Stimulated activated CD8-positive, alpha-beta memory T cell treated with anti-CD3 and anti-CD28 coated beads, Interleukin-15, amount 100 ng/mL, for 1 hour (primary cell): ENCODE measurements around the gene ZNF407.
"Not testable (repeated sequence)": the region's sequence is repeated elsewhere in the genome, so short reads cannot be mapped to it uniquely, and the experiment has no call there.

Experiments used
- DNase-seq: peaks from one replicate; pipeline ENCODE4 v3.0.0-alpha.2; 2020; ENCODE audit warnings: low read depth

ZNF407 gene

DNA sequence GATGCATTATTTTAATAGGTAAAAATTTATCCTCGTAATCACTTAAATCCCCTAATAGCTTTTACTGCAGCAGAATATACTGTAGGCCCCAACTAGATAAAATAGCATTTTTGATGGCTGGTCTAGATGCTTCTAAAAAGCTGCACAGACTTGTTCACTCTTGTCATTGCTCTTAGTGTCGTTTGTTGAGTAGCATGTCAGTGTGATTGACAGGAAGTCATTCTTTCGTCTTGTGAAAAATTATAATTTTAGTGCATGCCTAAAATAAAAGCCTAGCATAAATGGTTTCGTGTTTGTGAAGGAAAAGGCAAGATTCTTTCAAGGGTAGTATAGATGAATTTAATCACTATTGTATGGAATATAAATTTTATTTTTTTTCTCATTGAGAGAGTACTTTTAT is 336.3 kb downstream of the ZNF407 start:
- DNase-seq, result no peak

DNA sequence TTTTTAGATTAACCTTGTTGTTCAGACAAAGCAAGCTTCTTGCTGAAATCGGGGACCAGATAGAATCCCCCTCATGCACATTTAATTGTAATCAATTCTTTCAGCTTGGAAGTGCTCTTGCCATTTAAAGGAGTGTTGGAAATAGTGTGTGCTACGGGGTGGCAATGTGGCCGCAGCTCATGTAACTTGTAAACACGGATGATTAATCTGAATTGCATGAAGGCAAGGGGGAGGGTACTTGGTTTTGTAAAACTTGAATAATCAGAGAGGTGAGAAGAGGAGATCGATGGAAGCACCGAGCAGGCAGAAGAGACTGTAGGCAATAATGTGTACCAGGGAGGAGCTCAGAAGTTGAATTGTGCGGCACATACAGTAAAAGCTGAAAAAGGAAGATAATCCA is 337.8 kb downstream of the ZNF407 start:
- DNase-seq, result no peak

DNA sequence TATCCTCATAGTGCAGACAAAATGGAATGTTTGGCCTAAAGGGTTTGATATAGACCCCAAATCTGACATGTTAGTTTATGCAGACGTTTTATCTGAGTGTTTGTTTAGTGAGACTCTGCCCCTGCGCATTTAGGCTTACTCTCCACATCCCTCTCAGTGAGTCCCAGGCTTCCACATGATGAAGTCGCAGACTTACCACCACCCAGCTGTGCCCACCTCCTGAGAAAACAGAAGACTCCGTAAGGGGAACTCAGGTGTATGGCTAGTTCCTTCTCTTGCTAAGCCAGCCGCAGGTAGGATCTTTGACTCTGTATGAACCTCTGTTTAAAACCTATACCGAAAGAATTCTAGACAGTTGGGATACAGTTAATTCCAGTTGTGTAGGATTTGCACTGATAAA is 338.7 kb downstream of the ZNF407 start:
- DNase-seq, result no peak

DNA sequence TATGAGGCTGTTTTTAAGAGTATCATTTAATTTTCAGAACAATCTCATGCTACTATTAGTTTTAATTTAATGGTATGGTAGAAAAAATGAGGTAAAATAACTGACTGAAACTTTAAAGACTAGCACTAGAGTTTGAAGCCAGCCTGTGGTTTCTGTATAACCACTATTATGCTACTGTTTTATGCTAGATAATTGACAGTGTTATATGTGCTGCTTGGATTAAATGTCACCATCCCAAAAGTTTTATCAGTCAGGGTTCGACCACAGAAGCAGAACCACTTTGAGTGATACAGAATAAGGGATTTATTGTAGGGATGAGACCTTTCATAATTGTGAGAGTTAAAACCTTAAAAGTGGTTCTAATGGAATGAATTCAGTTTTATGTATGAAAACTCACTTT is 339.6 kb downstream of the ZNF407 start:
- DNase-seq, result no peak

DNA sequence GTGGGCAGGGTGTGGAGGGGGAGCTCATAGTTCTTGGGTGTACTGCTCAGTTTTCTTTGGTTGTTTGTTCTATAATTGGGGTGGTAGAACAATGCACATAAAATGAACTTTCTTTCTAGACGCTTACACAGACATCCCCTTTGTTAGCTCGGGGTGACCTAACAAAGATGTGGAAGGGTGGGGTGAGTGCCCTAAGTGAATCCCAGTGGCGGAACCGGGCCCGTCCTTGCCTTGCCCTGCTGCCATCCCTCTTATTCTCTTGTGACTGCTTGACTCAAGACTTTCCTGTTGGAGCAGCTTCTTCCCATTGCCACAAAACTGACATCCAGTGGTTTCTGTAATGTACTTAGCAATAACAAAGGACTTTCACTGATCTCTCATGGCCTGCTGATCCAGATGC is 343.2 kb downstream of the ZNF407 start:
- DNase-seq, result no peak

DNA sequence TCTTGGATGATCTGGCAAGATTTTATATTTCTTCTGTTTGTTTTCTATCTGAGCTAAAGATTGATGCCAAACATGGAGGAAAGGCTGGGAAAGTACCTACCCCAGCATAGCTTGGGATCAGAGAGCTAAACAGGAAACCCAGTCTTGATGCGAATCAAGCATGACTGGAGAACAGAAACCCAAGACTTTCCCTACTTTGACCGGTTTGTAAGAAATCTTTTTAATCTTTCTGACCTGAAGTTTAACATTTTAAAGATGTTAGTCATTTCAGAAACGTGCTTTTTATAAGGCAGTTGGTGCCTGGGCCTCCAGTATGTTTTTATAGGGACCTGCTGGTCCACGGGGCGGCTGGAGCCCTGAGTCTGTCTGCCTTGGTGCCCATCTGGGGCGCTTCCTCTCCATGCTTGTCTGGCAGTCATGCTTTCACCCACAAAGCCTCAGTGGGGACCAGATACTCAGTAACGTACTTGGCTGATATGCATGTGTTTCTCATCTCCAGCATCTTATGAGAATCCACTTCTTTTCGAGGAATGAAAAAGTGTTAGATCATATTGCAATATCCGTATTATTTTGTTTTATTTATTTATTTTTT is 344.7 kb downstream of the ZNF407 start:
- no peak for DNase-seq

DNA sequence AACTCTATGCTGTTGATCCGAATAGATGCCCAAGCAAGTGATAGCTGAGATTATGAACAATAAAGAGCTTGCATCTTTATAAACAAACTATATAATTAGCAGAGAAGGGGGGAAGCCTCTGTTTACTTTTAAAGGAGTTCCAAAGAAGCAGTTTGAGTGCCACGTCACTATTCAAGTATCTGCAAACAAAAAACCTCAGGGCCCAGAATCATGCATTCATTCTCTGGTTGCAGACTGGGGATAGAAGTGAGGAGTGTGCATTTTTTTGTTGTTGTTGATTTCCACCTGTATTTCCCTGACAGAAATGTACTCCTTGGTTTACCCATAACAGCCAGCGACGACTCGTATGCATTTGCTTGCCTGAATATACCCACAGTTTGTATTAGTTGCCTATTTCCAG is 347.0 kb downstream of the ZNF407 start:
- no peak for DNase-seq

DNA sequence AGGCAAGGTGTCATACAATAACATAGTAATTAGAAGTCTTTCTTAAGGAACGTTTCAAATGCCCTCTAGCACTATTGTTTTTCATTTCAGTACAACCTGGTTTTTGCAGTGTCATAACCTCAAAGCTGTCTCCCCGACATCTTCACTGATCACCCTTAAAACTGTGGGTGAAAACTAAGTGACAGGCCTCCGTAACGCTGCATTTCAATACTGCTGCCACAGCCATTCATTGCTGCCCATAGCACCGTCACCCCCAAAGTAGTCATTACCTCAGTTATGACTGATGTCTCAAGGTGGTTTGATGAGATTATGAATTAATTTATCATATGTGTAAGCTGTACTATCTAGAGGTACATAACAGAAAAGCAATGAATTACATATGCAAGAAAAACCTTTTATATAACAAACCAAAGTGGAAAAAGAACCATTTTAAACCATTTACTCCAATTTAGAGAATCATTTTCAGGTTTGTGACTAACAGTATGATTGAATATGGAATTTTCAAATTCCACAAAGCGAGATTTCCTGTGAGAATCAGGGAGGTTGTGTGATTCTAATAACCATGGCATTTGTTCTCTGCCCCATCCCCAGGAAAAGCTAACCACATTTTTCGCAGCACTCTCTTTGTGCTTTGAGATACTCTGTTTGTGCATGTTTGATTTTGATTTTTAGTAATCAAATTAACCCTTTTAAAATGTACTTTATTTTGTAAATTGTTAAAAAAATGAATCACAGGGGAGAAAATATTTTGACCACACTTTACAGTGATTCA is 348.3 kb downstream of the ZNF407 start:
- DNase-seq, result no peak

DNA sequence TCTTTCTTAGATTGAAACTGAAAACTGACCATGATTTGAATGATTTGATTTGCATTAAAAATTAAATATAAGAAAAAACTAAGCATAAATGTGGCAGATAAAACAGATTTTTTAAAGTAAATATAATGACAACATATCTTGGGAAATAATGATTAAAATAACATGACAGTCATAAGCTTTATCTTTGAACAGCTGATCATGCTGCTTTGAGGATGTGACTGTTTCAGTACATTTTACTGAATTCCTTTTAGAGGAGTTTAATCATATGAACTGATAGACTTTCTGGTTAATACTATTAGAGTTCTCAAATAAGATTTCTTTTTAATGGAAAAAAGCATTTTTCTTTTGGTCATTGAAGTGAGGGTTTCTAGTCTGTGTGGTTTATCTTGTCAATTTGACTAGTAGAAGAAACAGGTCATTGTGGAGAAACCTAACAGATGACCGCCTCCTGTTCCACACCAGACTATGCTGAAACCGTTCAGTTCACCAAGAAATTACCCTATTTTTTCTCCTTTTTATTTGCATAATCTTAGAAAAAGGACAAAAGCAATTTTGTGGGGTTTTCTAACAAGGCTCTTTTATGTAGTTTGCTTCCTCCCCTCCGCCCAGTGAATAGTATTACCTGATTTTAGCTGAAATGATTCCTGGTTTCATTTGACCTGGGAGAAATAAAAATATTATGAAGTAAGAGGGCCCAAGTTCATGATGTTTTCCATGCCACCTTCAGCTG is 349.1 kb downstream of the ZNF407 start:
- DNase-seq, result no peak

DNA sequence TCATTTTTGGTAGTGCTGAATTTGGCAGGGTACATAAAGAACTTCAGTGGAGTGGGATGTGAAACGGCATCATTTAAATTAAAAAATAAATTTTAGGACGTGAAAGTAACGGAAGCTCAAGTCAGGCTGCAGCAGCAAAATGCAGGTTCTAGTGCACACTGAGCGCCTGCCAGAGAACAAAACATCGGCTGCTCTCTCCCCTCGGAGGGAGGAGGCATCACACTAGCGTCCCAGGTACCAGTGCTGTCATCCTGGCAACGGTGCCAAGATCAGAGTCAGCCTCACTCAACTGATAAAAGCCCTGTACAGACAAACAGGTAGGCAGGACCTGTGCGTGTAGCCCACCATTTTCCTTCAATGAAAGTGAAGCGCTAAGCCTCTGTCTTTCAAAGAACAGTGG is 349.7 kb downstream of the ZNF407 start:
- no peak for DNase-seq

DNA sequence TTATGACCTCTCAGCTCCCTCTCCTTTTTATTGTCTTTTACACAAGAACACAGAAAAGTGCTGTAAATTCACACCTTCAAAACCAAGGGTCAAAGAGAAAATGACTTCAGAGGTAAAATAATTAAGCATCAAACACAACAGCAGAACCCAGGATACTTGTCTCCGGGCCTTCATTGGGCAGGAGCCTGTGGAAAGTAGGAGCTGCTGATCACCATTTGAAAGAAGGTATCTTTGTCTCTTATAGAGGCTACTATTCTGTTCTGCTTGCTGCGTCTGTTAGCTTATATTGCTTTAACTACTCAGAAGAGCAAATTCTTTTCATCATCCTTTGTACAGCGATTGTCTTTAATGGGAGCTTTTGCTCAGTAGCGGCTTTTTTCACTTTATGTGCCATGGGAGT is 350.2 kb downstream of the ZNF407 start:
- DNase-seq, result no peak

DNA sequence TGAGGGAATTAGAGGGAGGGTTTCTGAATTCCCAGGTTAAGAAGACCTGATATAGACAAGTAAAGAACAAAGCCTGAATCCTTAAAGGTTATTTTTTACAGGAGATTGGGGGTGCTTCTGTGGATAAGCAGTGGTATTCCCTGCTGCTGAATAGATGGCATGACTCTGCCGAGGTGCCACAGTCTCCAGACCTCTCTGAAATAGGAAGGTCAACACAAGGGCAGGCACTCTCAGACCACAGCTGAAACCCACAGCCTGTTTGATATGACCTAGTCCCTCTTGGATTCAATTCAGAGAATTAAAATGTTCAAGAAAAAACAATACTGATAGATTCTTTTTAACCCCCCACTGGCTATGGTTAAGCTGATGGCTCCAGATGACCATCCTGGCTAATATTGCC is 351.9 kb downstream of the ZNF407 start:
- no peak for DNase-seq

DNA sequence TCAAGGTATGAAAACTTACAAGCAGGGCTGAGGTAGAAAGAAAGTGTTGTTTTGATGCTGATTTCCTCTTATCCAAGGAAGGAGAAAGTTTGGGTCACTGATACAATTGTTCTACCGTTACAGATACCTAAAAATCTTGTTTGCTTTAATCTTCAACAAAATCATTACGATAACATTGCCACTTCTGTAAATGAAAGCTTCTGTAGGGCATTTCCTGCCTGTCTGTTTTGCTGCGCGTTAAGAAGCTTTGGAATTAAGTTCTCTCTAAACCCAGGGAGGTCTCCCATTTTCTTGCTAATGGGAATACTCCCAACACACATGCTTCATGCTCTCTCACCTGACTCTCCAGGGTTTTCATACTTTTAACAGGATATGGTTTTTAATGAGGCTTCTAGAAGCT is 352.8 kb downstream of the ZNF407 start:
- DNase-seq, result no peak

DNA sequence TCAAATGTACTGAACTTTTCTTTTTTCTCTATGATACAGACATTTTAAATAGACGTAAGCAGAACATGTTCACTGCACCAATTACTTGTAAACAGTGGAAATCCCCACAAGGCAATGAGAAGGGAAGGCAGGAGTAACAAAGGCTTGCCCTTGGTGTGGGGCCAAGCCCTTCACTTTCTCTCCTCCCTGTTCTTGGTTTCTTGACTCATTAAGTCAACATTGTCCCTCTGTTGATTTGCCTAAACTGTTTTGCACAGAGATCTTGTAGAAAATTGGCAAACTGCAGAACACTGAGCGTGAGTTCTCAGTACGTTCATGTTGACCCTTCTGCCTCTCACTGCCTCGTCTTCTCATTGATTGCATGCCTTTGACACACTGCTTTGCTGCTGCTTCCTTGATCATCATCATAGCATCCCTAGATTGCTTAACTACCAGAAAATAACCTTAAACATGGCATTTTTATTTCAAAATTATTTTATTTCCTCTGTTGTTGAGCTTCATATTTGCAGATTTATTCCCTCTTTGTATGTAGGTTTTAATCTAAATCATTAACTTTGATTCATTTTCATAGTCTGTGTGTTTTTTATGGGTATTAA is 353.6 kb downstream of the ZNF407 start:
- DNase-seq, result no peak

DNA sequence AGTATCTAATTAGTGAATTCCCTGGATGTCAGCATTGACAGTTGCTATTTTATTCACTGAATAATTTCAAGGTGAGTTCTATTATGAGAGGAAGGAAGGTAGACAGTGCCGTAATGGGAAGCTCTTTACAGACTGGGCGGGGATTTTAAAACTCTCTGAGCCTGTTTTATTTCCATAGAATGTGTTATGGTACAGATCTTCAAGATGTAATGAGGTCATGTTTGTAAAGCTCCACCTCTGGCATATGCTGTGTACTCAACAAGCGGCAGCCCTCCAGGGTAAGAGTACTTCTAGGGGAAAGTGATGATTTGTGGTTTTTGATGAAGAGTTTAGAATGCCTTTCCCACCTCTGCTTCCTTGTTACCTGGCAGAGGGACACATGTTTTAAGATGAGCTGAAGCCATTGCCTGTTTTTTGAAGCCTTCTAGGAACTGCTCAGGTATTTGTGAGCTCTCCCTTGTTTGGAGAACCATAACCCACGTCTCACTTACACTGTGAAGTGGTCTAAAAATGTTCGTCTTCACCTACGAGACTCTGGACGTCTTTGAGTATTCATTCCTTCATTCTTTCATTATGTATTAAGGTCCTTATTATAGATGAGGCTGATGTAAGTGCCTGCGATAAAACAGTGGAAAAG is 360.0 kb downstream of the ZNF407 start:
- DNase-seq, result no peak

DNA sequence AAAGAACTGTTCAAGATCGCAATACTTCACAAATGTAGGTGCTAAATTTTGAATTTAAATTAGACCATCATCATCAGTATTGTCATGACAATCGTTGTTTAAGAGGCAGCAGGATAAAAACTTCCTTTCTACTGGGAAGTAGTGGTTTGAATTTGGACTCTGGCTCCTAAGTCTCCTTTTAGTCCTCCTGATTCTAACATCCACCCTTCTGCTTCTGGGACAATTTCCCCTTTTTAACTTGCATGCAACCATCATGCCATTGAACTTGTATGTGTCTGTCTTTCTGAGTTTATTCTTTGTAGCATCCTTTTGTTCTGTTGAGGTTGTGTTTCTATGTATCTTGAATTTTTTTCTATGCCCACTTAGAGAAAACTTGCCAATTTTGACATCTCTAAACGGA is 361.5 kb downstream of the ZNF407 start:
- DNase-seq, result no peak

DNA sequence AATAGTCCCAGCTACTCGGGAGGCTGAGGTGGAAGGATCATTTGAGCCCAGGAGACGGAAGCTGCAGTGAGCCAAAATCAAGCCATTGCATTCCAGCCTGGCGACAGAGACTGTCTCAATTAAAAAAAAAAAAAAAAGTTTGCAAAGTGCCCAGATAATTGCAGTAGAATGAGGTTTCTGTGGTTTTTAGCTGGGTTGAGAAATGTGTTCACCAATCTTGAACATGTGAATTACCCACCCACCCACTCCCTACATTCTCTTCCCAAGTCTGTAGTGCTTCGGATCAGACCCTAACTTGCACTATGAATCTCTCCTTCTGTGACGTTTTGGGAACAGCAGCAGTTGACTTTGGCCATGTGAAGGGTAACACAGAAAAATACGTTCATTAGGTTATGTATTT is 363.9 kb downstream of the ZNF407 start:
- DNase-seq, result no peak

DNA sequence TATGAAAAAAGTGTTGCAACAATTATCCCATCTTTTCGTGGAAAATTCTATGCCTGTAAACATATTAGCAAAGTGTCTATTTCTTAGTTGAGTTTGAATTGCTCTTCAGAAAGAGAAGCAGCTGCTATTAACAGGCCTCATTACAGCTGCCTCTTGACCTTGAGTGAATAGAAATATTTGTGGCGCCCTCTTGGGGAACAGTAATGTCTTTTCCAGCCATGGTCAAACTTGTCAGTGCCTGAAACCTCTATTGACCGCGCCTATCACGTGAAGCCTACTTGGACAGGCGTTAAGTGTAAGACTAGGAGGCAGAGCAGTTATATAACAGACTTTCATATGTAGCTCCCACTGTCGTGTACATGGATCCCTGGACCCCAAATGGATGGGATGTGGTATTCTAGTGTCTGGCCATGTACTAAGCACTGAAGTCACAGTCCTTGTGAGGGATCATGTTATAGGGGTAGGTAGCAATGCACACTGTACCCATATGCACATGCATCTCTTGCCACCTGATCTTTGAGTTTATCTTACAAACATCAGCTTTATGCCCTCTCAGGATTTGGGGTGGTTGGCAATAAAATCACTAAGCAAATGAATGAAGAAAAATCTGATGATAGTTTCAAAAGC is 366.3 kb downstream of the ZNF407 start:
- DNase-seq, result no peak

DNA sequence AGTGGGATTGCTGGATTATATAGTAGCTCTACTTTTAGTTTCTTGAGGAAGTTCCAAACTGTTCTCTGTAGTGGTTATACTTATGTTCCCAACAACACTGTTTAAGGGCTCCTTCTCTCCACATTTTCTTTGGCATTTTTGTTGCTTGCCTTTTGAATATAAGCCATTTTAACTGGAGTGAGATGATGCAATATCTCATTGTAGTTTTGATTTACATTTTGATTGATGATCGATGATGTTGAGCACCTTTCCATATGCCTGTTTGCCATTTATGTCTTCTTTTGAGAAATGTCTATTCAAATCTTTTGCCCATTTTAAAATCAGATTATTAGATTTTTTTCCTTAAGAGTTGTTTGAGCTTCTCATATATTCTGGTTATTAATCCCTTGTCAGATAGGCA is 368.0 kb downstream of the ZNF407 start:
- no peak for DNase-seq

DNA sequence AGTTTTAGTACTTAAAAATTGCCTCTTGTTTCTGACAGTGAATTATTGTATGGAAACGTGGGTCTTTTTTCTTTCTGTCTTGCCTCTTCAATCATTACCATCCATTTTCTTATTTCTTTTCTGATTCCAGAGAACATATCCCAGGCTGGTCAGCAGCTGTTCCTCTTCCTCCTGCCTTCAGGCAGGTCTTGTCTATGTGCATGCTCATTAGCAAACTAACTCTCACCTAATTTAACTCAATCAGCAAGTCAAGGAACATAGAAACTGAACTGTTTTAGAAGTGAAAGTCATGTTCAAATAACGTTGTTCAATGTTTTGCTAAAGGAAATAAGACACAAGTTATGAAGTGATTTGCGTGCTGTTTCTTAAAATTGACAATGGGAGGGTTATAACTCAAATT is 369.8 kb downstream of the ZNF407 start:
- no peak for DNase-seq

DNA sequence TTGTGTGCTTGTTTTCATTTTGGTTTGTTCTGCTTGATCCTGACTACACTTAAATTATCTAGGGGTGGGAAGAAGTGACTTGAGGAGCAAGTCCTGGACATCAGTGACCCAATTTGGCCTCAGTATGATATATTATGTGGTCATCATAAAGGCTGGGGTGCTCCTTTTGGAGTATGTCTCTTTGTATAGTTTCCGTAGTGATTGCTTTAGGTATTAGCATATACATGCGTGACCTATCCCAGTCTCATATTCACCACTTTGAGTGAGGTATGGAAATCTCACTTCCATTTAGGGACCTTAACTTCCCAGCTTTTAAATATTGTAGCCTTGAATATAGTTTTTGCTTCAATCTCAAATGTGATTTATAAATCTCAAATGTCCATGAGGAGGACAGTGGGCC is 370.3 kb downstream of the ZNF407 start:
- DNase-seq, result no peak

DNA sequence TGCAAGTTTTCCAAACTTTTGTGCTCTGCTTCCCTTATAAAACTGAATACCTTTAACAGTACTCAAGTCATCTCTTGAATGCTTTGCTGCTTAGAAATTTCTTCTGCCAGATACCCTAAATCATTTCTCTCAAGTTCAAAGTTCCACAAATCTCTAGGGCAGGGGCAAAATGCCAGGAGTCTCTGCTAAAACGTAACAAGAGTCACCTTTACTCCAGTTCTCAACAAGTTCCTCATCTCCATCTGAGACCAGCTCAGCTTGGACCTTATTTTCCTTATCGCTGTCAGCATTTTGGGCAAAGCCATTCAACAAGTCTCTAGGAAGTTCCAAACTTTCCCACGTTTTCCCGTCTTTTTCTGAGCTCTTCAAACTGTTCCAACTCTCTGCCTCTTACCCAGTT is 373.7 kb downstream of the ZNF407 start:
- not testable (repeated sequence) for DNase-seq
